HG03354 (cell line): ENCODE data around the gene LKAAEAR1.
"Not testable (repeated sequence)": the region's sequence is repeated elsewhere in the genome, so short reads cannot be mapped to it uniquely, and the experiment has no call there.

Source experiments
- ATAC-seq: cut with Tn5 transposase; IDR thresholded peaks from one replicate; pipeline ENCODE4 v1.9.1; 2021; ENCODE audit warnings: mild to moderate bottlenecking; ENCODE audit not compliant: unreplicated experiment, poor library complexity, severe bottlenecking

LKAAEAR1 gene

DNA sequence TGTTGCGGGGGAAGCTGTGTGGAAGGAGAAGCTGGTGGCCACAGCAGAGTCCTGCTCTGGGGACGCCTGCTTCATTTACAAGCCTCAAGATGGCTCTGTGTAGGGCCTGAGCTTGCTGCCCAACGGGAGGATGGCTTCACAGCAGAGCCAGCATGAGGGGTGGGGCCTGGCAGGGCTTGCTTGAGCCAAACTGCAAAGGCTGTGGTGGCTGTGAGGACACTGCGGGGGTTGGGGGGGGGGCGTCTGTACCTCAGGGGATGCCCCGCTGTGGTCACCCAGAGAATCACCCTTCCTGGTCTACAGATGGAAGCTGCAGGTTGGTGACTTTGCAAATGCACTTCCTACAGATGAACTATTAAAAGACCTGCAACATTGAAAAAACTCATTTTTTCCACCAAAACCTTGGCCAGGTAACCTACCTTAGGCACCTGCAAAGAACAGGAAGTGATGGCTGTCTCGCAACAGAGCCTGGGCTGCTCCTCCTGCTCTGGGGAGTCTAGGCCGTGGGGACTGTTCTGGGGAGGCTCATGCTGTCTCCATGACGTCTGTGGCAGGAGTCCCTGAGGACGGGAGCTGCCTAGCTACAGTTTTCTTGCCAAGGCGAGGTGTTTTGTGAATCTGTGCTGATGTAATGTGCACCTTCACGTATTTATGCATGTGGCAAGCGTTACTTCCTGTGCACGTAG is 15.8 kb upstream of the LKAAEAR1 start:
- peak; percentile 53 for ATAC-seq

DNA sequence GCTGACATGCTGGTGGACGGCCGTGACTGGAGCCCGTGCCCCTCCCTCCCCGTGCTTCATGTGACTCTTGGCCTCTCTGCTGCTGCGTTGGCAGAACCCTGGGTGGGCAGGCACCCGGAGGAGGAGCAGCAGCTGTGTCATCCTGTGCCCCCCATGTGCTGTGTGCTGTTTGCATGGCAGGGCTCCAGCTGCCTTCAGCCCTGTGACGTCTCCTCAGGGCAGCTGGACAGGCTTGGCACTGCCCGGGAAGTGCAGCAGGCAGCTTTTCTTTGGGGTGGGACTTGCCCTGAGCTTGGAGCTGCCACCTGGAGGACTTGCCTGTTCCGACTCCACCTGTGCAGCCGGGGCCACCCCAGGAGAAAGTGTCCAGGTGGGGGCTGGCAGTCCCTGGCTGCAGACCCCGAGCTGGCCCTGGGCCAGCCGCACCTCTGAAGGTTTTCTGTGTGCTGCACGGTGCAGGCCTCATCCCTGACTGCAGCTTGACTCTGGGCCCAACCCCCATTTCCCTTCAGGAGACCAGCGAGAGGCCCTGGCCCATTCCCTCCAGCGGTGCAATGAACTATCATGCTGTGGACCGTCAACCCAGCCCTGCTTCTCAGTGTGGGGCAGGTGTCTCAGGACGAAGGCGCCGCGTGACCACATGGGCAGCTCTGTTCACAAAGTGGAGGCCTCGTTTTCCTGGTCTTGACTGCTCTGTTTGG is 15.0 kb upstream of the LKAAEAR1 start:
- no peak for ATAC-seq

DNA sequence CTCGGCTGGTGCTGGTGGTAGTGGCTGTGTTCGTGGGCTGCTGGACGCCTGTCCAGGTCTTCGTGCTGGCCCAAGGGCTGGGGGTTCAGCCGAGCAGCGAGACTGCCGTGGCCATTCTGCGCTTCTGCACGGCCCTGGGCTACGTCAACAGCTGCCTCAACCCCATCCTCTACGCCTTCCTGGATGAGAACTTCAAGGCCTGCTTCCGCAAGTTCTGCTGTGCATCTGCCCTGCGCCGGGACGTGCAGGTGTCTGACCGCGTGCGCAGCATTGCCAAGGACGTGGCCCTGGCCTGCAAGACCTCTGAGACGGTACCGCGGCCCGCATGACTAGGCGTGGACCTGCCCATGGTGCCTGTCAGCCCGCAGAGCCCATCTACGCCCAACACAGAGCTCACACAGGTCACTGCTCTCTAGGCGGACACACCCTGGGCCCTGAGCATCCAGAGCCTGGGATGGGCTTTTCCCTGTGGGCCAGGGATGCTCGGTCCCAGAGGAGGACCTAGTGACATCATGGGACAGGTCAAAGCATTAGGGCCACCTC is 14.3 kb upstream of the LKAAEAR1 start:
- ATAC-seq: no peak

DNA sequence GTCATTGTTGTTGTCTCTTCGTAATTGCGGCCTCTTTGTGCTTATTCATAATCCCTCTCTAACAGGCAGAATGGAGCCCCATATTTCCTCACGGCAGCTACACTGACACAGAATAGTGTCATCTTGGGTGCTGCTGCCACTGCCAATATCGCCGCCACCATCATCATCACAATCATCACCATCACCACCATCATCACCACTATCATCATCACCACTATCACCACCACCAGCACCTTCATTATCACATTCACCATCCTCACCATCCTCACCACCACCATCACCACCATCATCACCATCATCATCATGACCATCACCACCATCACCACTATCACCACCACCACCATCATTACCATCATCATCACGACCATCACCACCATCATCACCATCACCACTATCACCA is 12.3 kb upstream of the LKAAEAR1 start:
- ATAC-seq: no peak

DNA sequence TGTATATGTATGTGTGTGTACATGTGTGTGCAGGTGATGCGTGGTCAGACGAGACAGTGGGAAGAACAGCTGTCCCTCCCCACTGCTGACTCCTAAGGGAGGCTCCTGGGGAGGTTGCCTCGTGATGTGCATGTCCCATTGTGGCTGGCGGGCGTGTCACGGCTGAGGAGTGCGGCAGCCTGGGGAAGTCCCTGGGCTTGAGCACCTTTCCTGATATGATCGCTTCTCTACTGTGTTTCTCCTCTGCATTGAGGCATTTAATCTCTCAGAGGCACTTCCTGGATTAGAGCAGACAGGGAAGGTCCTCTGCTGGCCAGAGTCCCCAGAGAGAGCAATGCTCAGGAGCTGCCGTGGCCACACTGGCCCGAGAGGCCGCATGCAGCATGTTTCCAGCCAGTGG is 11.7 kb upstream of the LKAAEAR1 start:
- ATAC-seq: no peak

DNA sequence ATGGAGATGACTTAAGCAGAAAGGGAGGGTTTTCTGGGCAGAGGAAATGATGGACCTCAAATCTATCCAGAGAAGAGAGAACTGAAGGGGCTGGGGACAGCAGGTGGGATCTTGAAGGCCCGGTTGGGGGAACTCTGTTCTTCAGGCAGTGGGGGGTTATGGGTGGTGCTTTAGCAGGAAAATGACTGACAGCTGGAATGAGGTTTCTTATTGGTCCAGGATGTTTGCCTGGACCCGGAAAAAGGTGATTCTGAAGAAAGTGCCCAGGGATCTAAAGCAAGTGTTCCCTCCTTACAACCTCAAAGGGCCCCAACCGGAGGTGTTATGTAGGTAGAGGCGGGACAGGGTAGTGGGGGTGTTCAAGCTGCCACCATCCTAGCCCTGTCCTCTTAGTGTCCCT is 11.3 kb upstream of the LKAAEAR1 start:
- ATAC-seq: no peak

DNA sequence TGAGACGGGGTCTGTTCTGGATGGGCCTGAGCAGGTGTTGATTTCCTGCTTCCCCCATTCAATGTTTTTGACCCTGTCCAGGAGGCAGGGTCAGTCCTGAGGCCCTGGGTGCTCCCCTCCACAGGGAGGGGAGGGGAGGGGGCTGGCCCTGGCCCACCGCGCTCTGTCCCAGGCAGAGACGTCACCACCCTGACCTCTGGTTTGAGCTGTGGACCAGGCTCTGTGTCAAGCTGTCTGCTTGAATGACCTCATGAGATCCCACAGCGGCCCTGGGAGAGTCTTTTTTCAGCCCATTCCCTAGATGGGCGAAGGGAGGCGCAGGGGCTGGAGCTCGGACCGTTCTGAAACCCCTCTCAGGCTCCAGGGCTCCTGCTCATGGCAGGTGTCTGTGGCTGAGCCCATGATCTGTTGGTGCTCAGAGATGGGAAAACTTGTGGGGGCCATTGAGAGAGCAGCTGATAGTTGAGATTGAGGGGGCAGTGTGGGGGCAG is 8.9 kb upstream of the LKAAEAR1 start:
- ATAC-seq: no peak

DNA sequence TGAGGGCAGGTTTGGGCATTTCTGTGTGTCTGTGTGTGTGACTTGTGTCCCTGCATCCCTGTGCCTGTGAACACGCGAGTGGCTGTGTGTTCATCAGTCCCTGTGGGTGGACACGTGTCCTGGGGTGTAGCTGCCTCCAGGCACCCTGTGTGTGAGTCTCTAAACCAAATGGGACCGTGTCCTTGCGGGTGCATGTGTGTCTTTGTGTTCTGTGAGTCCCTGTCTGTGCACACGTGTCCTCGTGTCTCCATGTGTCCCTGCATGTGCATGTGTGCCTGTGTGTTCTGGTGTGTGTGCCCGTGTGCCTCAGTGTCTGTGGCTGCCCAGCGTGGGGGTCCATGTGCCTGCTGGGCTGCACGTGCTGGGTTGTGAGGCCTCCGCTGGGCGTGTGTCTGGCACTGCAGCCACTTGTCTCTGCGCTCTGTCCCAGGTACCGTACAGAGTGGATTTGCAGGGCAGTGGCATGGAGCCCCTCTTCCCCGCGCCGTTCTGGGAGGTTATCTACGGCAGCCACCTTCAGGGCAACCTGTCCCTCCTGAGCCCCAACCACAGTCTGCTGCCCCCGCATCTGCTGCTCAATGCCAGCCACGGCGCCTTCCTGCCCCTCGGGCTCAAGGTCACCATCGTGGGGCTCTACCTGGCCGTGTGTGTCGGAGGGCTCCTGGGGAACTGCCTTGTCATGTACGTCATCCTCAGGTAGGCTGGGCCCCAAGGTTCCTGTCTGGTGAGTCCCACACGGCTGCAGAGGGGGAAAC is 8.2 kb upstream of the LKAAEAR1 start:
- ATAC-seq: no peak

DNA sequence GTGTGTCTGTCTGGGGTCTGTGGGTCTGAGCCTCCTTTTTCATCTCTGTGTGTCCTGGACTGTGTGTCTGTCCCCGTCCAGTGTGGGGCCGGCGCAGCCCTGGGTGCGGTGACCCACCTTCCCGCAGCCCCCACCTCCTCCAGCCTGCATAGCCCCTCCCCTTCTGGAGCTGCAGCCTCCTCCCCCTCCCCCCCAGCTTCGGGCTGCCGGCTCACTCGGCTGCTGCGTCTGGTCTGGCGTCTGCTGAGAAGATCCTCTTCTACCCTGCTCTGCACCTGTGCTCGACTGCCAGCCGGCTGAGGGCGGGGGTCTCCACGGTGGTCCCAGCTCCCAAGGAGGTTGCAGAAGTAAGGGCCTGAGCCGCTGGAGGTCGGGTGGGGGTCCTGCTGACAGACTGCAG is 7.6 kb upstream of the LKAAEAR1 start:
- no peak for ATAC-seq

DNA sequence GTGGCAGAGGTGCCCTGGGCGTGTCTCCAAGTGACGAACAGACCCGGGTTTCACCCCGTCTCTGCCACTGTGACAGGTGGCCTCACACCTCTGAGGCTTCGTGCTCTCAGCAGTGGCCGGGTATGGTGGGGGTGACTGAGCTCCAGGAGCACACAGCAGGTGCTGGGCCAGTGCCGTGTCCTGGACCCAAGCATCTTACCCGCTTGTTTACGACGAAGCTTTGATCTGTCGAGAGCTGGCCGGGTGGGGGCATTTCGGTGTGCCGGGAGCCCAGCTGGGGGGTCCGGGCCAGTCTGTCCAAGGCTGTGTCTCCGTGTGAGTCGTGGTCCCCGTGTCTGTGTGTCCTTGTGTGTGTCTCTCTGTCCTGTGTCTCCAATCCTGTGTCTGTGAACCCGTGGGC is 7.1 kb upstream of the LKAAEAR1 start:
- ATAC-seq: no peak

DNA sequence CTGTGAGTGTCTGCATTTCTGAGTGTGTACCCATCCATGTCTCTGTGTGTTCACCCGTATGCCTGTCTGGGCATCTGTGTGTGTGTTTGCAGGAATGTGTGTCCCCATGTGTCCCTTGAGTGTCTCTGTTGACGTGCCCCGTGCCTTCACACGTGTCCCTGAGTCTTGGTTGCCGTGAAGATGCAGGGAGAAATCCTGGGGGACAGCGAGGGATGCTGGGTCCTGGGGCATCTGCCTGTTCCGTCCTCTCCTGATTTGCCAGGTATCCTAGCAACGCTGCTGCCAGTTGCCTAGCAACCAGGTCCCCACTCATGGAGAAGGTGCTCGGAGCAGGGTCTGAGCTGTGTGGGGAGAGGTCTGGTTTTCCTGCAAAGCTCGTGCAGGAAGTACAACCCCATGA is 6.0 kb upstream of the LKAAEAR1 start:
- no peak for ATAC-seq

DNA sequence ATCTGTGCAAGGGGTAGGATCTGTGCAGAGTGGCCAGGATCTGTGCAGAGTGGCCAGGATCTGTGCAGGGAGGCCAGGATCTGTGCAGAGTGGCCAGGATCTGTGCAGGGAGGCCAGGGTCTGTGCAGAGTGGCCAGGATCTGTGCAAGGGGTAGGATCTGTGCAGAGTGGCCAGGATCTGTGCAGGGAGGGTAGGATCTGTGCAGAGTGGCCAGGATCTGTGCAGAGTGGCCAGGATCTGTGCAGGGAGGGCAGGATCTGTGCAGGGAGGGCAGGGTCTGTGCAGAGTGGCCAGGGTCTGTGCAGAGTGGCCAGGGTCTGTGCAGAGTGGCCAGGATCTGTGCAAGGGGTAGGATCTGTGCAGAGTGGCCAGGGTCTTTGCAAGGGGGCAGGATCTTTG is 4.4 kb upstream of the LKAAEAR1 start:
- ATAC-seq: not testable (repeated sequence)

DNA sequence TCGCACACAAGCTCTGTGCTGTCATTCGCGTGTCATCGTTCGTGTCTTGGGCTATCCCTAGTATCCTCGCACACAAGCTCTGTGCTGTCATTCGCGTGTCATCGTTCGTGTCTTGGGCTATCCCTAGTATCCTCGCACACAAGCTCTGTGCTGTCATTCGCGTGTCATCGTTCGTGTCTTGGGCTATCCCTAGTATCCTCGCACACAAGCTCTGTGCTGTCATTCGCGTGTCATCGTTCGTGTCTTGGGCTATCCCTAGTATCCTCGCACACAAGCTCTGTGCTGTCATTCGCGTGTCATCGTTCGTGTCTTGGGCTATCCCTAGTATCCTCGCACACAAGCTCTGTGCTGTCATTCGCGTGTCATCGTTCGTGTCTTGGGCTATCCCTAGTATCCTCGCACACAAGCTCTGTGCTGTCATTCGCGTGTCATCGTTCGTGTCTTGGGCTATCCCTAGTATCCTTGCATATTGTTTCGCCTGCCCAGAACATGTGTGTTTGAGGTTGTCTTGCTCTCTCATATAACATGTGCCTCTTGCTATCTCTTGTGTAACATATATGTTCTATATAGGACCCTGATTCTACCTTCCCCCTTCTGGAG is 3.1 kb upstream of the LKAAEAR1 start:
- ATAC-seq: not testable (repeated sequence)

DNA sequence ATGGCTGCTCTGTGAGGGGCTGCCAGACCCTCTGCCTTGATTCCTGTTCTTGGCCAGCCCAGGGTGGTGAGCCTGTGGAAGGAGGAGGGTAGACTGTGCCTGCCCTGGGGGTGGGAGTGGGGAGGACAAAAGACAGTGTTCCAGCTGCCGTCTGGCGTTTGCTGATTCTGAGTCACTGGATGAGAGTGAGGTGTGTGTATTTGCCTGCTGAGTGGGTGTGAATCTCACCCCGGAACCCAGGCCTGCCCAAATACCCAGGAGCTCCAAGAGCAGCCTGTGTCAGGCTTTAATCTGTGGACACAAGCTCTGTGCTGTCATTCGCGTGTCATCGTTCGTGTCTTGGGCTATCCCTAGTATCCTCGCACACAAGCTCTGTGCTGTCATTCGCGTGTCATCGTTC is 2.6 kb upstream of the LKAAEAR1 start:
- ATAC-seq: no peak

DNA sequence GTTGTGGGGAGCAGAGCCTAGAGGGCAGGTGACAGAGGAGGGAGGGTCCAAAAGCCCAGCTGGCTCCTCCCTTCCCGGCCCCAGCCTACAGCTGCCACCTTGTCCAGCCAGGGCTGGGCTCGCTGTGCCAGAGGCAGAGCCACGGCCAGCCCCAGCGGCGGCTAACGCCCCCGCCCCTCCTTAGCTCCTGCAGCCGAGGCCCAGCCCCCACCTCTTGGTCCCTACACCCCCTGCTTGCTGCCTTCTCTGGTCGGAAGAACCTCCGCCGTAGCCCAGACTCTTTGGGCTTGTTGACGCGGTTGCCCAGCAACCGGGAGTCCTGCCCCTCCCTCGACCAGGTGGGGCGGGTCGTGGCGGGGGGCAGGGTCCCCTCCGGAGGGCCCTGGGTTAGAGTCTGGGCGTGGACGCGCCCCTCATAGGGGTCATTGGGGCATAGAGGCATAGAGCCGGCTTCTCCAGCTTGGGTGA is 521 bp upstream of the LKAAEAR1 start:
- no peak for ATAC-seq

DNA sequence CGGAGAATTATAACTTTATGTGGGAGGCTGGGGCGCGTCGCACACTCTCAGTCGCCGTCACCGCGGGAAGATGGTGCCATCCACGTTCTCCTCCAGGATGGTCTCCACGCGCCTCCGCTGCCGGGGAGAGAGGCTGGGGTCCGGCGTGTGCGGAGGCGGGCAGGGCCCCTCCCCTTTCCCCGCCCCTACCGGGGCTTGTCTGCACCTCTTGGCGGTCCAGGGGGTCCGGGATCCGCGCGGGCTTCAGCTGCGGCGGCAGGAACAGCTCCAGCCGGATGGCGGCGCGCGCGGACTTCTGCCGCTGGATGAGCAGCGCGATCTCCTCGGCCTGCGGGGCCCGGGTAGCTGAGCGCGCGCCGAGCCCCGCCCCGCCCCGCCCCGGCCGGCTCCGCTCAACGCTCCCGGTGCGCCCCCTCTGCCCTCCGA is 807 bp downstream of the LKAAEAR1 start:
- ATAC-seq: no peak

DNA sequence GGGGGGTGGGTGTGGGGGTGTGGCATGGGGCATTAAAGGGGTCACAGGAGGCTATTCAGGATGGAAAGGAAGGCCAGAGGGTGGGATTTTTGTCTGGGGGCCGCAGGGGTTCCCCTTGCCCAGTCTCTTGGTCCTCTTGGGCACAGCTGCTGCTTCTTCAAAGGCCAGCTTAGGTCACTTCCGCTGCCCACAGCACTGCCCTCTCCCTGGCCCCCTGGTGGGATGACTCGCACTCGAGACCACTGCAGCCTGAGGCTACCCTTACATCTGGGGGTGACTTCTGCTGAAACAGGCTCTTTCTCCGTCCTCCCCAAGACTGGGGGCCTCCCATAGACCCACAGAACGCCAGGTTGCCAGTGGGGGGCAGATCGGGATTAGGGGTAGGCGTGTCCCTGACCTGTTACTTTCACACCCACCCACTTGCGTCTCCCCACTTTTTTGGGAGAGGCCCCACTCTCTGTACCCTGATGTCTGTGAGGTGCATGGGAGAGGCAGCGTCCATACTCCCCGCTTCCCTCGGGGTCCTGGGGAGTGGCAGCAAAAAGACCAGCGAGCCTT is 1.3 kb downstream of the LKAAEAR1 start:
- no peak for ATAC-seq

DNA sequence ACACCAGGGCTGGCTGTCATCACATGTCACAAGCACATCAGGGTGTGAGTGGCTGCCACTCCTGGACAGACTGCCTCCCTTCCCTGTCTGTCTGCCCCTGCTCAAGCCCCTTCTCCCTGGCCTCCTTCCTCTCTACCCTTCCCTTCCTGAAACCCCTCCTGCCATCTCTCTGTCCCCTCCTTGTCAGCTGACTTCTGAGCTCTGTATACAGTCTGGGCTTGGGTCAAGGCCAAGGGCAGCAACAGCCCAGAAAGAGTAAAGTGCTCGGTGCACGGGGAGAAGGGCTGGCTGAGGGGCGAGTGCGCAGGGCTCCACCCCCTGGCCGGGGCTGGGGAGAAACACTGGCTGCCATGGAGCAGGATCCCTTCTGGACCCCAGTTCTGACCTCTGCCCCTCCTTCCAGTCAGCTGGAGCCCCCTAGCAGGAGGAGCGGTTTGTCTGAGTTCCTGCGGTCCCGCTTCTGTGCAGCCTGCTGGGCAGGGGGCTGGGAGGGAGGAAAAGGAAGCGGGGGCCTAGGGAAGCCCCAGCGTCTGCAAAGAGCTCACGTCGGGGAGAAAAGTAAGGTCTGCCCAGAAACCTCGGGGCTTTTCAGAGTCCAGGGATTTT is 2.0 kb downstream of the LKAAEAR1 start:
- ATAC-seq: no peak

DNA sequence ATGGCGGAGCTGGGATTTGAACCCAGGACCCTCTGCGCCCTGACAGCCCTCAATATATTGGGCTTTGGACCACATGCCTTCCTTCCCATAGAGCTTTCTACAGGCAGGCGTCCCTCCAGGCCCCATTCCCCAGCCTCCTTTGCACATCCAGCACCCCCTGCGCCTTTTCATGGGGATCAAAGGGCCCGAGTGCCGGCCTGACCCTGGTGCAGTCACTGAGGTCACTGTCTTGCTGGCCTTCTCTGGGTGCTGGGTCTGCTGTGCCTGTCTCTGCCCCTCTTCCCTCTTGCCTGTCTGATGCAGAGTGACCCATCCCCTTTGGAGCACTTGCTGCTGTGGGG is 2.6 kb downstream of the LKAAEAR1 start:
- ATAC-seq: no peak
